DND-41 (cell line): ENCODE data around the gene MYOM1.
A peak's percentile ranks its signal among the peaks of the same experiment; 100 is the strongest.

Experiments used
- ATAC-seq: fragments of 200-7000 bp; cut with Tn5 transposase; 3 replicates; pipeline ENCODE4 v1.9.1; 2021; ENCODE audit warnings: low read depth; ENCODE audit not compliant: insufficient read depth
- DNase-seq: peaks from one replicate; pipeline ENCODE4 v3.0.0-alpha.2; 2020
- H2AFZ ChIP-seq: 2 replicates; pipeline ENCODE4 v1.6.0; 2012; ENCODE audit warnings: low read depth, low read length
- H3K27ac ChIP-seq: 2 replicates; pipeline ENCODE4 v1.5.1; 2012; ENCODE audit warnings: low read length, inconsistent platforms
- H3K27me3 ChIP-seq: fragments of 200-600 bp; sonication (generic); 2 replicates; pipeline ENCODE4 v1.6.0; 2012; ENCODE audit warnings: low read length, mild to moderate bottlenecking, inconsistent platforms; ENCODE audit not compliant: insufficient read depth, poor library complexity
- H3K36me3 ChIP-seq: 2 replicates; pipeline ENCODE4 v1.5.1; 2012; ENCODE audit warnings: low read length, inconsistent platforms; ENCODE audit not compliant: insufficient read depth
- H3K4me1 ChIP-seq: 2 replicates; pipeline ENCODE4 v1.5.1; 2012; ENCODE audit warnings: mild to moderate bottlenecking, low read length; ENCODE audit not compliant: insufficient read depth
- H3K4me2 ChIP-seq: 2 replicates; pipeline ENCODE4 v1.6.0; 2012; ENCODE audit warnings: mild to moderate bottlenecking, moderate library complexity, low read length, inconsistent platforms; ENCODE audit not compliant: insufficient read depth
- H3K4me3 ChIP-seq, 2 experiments: fragments of 200-600 bp in 1 of 2; shearing (Covaris generic) in 1 of 2; 2 replicates each; pipeline ENCODE4 v1.5.1; 2012 to 2016; ENCODE audit warnings: inconsistent platforms in 2 of 2, low read length in 2 of 2, mild to moderate bottlenecking in 2 of 2, low read depth in 1 of 2, moderate library complexity in 1 of 2
- H3K79me2 ChIP-seq: 2 replicates; pipeline ENCODE4 v1.6.0; 2012; ENCODE audit warnings: low read length, inconsistent platforms; ENCODE audit not compliant: insufficient read depth
- H3K9ac ChIP-seq: 2 replicates; pipeline ENCODE4 v1.6.0; 2012; ENCODE audit warnings: low read depth, mild to moderate bottlenecking, inconsistent platforms, low read length, moderate library complexity
- H3K9me3 ChIP-seq: 2 replicates; pipeline ENCODE4 v1.5.1; 2012; ENCODE audit warnings: low read length, moderate library complexity, mild to moderate bottlenecking, inconsistent platforms; ENCODE audit not compliant: insufficient read depth, severe bottlenecking
- H4K20me1 ChIP-seq: 2 replicates; pipeline ENCODE4 v1.6.0; 2012; ENCODE audit warnings: low read length; ENCODE audit not compliant: insufficient read depth
- CTCF ChIP-seq: IDR thresholded peaks from 2 replicates; pipeline ENCODE4 v1.5.1; 2012; ENCODE audit warnings: borderline replicate concordance, low read length, moderate library complexity, mild to moderate bottlenecking; ENCODE audit not compliant: poor library complexity, severe bottlenecking; ENCODE audit errors: extremely low read depth
- EZH2 ChIP-seq: IDR thresholded peaks from 3 replicates; pipeline ENCODE4 v1.6.1; 2012; ENCODE audit warnings: borderline replicate concordance, low read depth, mild to moderate bottlenecking, moderate library complexity, low read length, inconsistent platforms; ENCODE audit not compliant: severe bottlenecking

Gene MYOM1

GRCh38 chr18:3245853-3246634 lies 26.3 kb upstream of the MYOM1 start:
- TF ChIP-seq EZH2 (no peak), CTCF (peak; percentile 96)
- peak overlapping the region; percentile 92 for H3K27ac ChIP-seq
- ATAC-seq (peak; percentile 66), DNase-seq (peak; percentile 88)
- H4K20me1 ChIP-seq: peaks cover 13% of the 10 kb centered on the region; the same call in 1 of the 2 replicates
- H3K9ac ChIP-seq: peak overlapping the region; percentile 85
- peaks cover 44% of the 10 kb centered on the region for H3K4me1 ChIP-seq
- H2AFZ ChIP-seq: peak overlapping the region; percentile 86
- H3K4me2 ChIP-seq: peak overlapping the region; percentile 99
- peaks cover 5% of the 10 kb centered on the region for H3K9me3 ChIP-seq
- H3K4me3 ChIP-seq: peak overlapping the region; percentile 47 to 67
- H3K27me3 ChIP-seq: no peaks in the 10 kb centered on the region
- peaks cover 17% of the 10 kb centered on the region for H3K36me3 ChIP-seq
- H3K79me2 ChIP-seq: peaks cover 41% of the 10 kb centered on the region

- peaks cover 5% of the 10 kb centered on the region for H3K9me3 ChIP-seq
- H3K4me3 ChIP-seq: peak overlapping the region; percentile 47 to 67; a peak in 3 of 4 replicates
- H3K4me1 ChIP-seq: peaks cover 38% of the 10 kb centered on the region
- H2AFZ ChIP-seq: peak overlapping the region; percentile 86
- H3K4me2 ChIP-seq: peak overlapping the region; percentile 99
- ATAC-seq (no peak), DNase-seq (no peak)
- TF ChIP-seq EZH2 (no peak), CTCF (no peak)
- H3K79me2 ChIP-seq: peaks cover 32% of the 10 kb centered on the region
- no peaks in the 10 kb centered on the region for H3K27me3 ChIP-seq
- peaks cover 10% of the 10 kb centered on the region for H3K36me3 ChIP-seq
- peak overlapping the region; percentile 85 for H3K9ac ChIP-seq
- H3K27ac ChIP-seq: peak overlapping the region; percentile 92
- peaks cover 7% of the 10 kb centered on the region; the same call in 1 of the 2 replicates for H4K20me1 ChIP-seq
Observed at GRCh38 chr18:3245185-3245564, 25.4 kb upstream of the MYOM1 start.

- Histone ChIP-seq H3K36me3 (no peaks in the 10 kb centered on the region), H2AFZ (no peak overlapping the region), H3K9ac (no peak overlapping the region), H4K20me1 (no peaks in the 10 kb centered on the region), H3K4me2 (no peak overlapping the region), H3K4me3 (no peak overlapping the region), H3K4me1 (no peaks in the 10 kb centered on the region), H3K79me2 (no peaks in the 10 kb centered on the region), H3K27ac (no peak overlapping the region), H3K9me3 (peaks cover 5% of the 10 kb centered on the region), H3K27me3 (no peaks in the 10 kb centered on the region)
- DNase-seq: no peak
- peak; percentile 53; the same call in 1 of the 3 replicates for ATAC-seq
- TF ChIP-seq CTCF: peak; percentile 21
- no peak for TF ChIP-seq EZH2
Observed at GRCh38 chr18:3238742-3239141, 19.0 kb upstream of the MYOM1 start.
